GM20000 (cell line): ENCODE data around the gene NOC2L.

ENCODE experiments used
- DNase-seq: peaks from one replicate; pipeline ENCODE4 v3.0.0; 2012; ENCODE audit warnings: low spot score
- CTCF ChIP-seq: IDR thresholded peaks from 2 replicates; pipeline ENCODE4 v1.5.1; 2012; ENCODE audit warnings: mild to moderate bottlenecking, control low read depth; ENCODE audit errors: extremely low read depth, missing control alignments

Gene NOC2L

GRCh38 chr1:940107-941014 is 18.7 kb downstream of the NOC2L start:
- no peak for TF ChIP-seq CTCF
- peak; percentile 84 for DNase-seq

GRCh38 chr1:939511-940106 is 19.4 kb downstream of the NOC2L start:
- DNase-seq = no peak

GRCh38 chr1:938711-939489 is 20.2 kb downstream of the NOC2L start:
- DNase-seq = no peak
- TF ChIP-seq CTCF = no peak

More at GRCh38 chr1:939511-940106, 19.4 kb downstream of the NOC2L start:
- TF ChIP-seq CTCF = no peak

GRCh38 chr1:938088-938683 is 20.9 kb downstream of the NOC2L start:
- TF ChIP-seq CTCF = peak; percentile 50
- no peak for DNase-seq

GRCh38 chr1:937521-937920 is 21.5 kb downstream of the NOC2L start:
- no peak for DNase-seq
- no peak for TF ChIP-seq CTCF

- TF ChIP-seq CTCF = no peak
- no peak for DNase-seq
Measured at GRCh38 chr1:936348-937264, 22.4 kb downstream of the NOC2L start.
